Gastroesophageal sphincter (tissue), 4 donors: ENCODE data around the gene TMEM45A. TPM values are rescaled to one million over a fixed set of nuclear protein-coding genes. Genes with fewer than 3 reads are reported as not detected.

ENCODE experiments used
- ATAC-seq: fragments of 150-250 bp; one replicate; pipeline ENCODE4 v1.9.1; 2016; ENCODE audit warnings: mild to moderate bottlenecking, moderate library complexity
- H3K27ac ChIP-seq, 4 donors: fragments of 200-600 bp; sonication (generic) in 3 of 4; 1 replicate in 3 of 4; 2 replicates in 1 of 4; pipeline ENCODE4 v1.5.1; 2016 to 2019
- H3K27me3 ChIP-seq: fragments of 200-600 bp; sonication (generic); one replicate; pipeline ENCODE4 v1.5.1; 2019
- H3K36me3 ChIP-seq, 2 donors: fragments of 200-600 bp; sonication (generic); one replicate each; pipeline ENCODE4 v1.5.1; 2019; ENCODE audit warnings: control low read depth in 1 of 2
- H3K4me1 ChIP-seq, 3 donors: fragments of 200-600 bp; sonication (generic); 1 replicate in 2 of 3; 2 replicates in 1 of 3; pipeline ENCODE4 v1.5.1; 2016 to 2019; ENCODE audit warnings: control low read depth in 2 of 3
- H3K4me3 ChIP-seq, 2 donors: fragments of 200-600 bp; sonication (generic); one replicate each; pipeline ENCODE4 v1.5.1; 2019; ENCODE audit warnings: mild to moderate bottlenecking in 1 of 2, moderate library complexity in 1 of 2
- H3K9me3 ChIP-seq, 3 donors: fragments of 200-600 bp; sonication (generic); one replicate each; pipeline ENCODE4 v1.5.1; 2017 to 2019; ENCODE audit warnings: control low read depth in 2 of 3
- CTCF ChIP-seq, 4 experiments: fragments of 200-600 bp in 2 of 4; fragments of 450-650 bp in 2 of 4; sonication (generic) in 1 of 4; IDR thresholded peaks; one replicate each; pipeline ENCODE4 v1.5.1; 2017 to 2019; ENCODE audit warnings: antibody characterized with exemption in 4 of 4, mild to moderate bottlenecking in 2 of 4, moderate library complexity in 2 of 4
- EP300 ChIP-seq: sonication (generic); formaldehyde crosslinking; IDR thresholded peaks from one replicate; pipeline ENCODE4 v1.6.1; 2017; ENCODE audit warnings: antibody characterized with exemption, mild to moderate bottlenecking
- POLR2A ChIP-seq, 2 donors: fragments of 450-650 bp; IDR thresholded peaks; one replicate each; pipeline ENCODE4 v1.6.1; 2017; ENCODE audit warnings: antibody characterized with exemption in 2 of 2, mild to moderate bottlenecking in 2 of 2, moderate library complexity in 1 of 2
- POLR2AphosphoS5 ChIP-seq: sonication (generic); formaldehyde crosslinking; IDR thresholded peaks from one replicate; pipeline ENCODE4 v1.6.1; 2017; ENCODE audit warnings: antibody characterized with exemption
- WGBS, 2 donors: methylation state at CpG; one replicate each; pipeline ENCODE4 v1.1.5; 2018; ENCODE audit warnings: low coverage in 1 of 2; 5-methylcytosine and 5-hydroxymethylcytosine counted together
- total RNA-seq, 4 donors: library from RNA; depleted of rRNA; stranded (reverse); fragments of >200 nt; gene quantifications; one replicate each; pipeline ENCODE4 v1.1.0, GENCODE V29; 2016

Gene TMEM45A
- total RNA-seq, 4 donors from 2014 or later: 8.9 to 18.4 (median 17.6) TPM

GRCh38 chr3:100523050-100523760 is 30.8 kb downstream of the TMEM45A start:
- Histone ChIP-seq H3K4me1 (peaks cover 0 to 12% (median 0%) of the 10 kb centered on the region in 3 donors), H3K36me3 (peaks cover 0 to 18% of the 10 kb centered on the region in 2 donors), H3K27ac (no peak overlapping the region), H3K9me3 (no peaks in the 10 kb centered on the region), H3K4me3 (no peak overlapping the region), H3K27me3 (no peaks in the 10 kb centered on the region)
- WGBS, 2 donors: 83 to 88% methylated on average over 3 to 4 of the region's 4 CpGs
- ATAC-seq: no peak
- TF ChIP-seq POLR2A (IDR thresholded peaks at IDR 0.05): no peak
- TF ChIP-seq POLR2AphosphoS5: no peak
- no peak for TF ChIP-seq EP300
- TF ChIP-seq CTCF (IDR thresholded peaks at IDR 0.05): no peak

GRCh38 chr3:100525753-100526612 is 33.6 kb downstream of the TMEM45A start:
- H3K4me1 ChIP-seq: peaks cover 0 to 12% (median 0%) of the 10 kb centered on the region in 3 donors
- 23 to 35% methylated on average over 10 to 11 of the region's 12 CpGs for WGBS, 2 donors
- TF ChIP-seq EP300: no peak
- TF ChIP-seq POLR2AphosphoS5: peak; percentile 13
- no peak for TF ChIP-seq CTCF (IDR thresholded peaks at IDR 0.05)
- TF ChIP-seq POLR2A (IDR thresholded peaks at IDR 0.05): no peak
- peaks cover 0 to 12% of the 10 kb centered on the region in 2 donors for H3K36me3 ChIP-seq
- no peak overlapping the region for H3K4me3 ChIP-seq
- H3K9me3 ChIP-seq: no peaks in the 10 kb centered on the region
- H3K27ac ChIP-seq: peak overlapping the region in 3 of 4 donors; percentile 31 to 54 (median 35)
- H3K27me3 ChIP-seq: no peaks in the 10 kb centered on the region
- peak; percentile 21 for ATAC-seq

GRCh38 chr3:100526613-100527346 is 34.4 kb downstream of the TMEM45A start:
- TF ChIP-seq POLR2AphosphoS5: no peak
- TF ChIP-seq CTCF (IDR thresholded peaks at IDR 0.05): no peak
- TF ChIP-seq POLR2A (IDR thresholded peaks at IDR 0.05): no peak
- TF ChIP-seq EP300: no peak
- ATAC-seq: peak; percentile 61
- 74 to 87% methylated on average over 4 of the region's 4 CpGs for WGBS, 2 donors

GRCh38 chr3:100527347-100527735 is 34.9 kb downstream of the TMEM45A start:
- no peak for TF ChIP-seq CTCF (IDR thresholded peaks at IDR 0.05)
- TF ChIP-seq POLR2A (IDR thresholded peaks at IDR 0.05): no peak
- no peak for TF ChIP-seq POLR2AphosphoS5
- no peaks in the 10 kb centered on the region for H3K9me3 ChIP-seq
- no peak overlapping the region for H3K27ac ChIP-seq
- no peak overlapping the region for H3K4me3 ChIP-seq
- peak; percentile 34 for ATAC-seq
- 100% methylated on average over 1 of the region's 1 CpG; no CpG with 5 or more reads in 1 of the 2 donors for WGBS, 2 donors
- H3K4me1 ChIP-seq: peaks cover 0 to 12% (median 0%) of the 10 kb centered on the region in 3 donors
- no peaks in the 10 kb centered on the region for H3K27me3 ChIP-seq
- peaks cover 0 to 1% of the 10 kb centered on the region in 2 donors for H3K36me3 ChIP-seq

More at GRCh38 chr3:100526613-100527346, 34.4 kb downstream of the TMEM45A start:
- H3K27me3 ChIP-seq: no peaks in the 10 kb centered on the region
- peak overlapping the region in 2 of 4 donors; percentile 35 to 54 for H3K27ac ChIP-seq
- no peaks in the 10 kb centered on the region for H3K9me3 ChIP-seq
- H3K36me3 ChIP-seq: peaks cover 0 to 5% of the 10 kb centered on the region in 2 donors
- H3K4me3 ChIP-seq: no peak overlapping the region
- H3K4me1 ChIP-seq: peaks cover 0 to 12% (median 0%) of the 10 kb centered on the region in 3 donors
